ENCODE measurements around the gene ARRDC1.
"Not testable (repeated sequence)": the region's sequence is repeated elsewhere in the genome, so short reads cannot be mapped to it uniquely, and the experiment has no call there.

The ARRDC1 gene

DNA sequence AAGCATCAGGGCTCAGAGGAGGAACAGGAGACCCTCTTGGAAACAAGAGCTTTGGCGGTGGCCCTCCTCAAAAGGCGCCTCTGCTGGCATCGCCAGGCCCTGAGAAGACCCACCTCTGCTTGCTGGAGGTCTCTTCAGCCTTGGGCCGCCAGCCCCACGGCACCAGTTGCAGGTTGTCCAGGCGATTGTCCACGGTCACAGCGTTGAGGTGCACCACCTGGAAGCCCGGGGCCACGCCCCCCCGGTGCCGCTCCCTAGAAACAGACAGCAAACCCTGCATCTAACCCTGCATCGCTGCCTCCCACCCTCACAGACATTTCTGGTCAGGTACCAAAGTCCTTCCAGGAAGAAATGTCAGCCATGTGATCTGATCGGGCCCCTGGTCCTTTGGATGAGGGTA lies 18.6 kb upstream of the ARRDC1 start:
- DNase-seq: no peak

- no peak for DNase-seq
These were observed 17.2 kb upstream of the ARRDC1 start for GRCh38 chr9:137588311-137588710.

DNA sequence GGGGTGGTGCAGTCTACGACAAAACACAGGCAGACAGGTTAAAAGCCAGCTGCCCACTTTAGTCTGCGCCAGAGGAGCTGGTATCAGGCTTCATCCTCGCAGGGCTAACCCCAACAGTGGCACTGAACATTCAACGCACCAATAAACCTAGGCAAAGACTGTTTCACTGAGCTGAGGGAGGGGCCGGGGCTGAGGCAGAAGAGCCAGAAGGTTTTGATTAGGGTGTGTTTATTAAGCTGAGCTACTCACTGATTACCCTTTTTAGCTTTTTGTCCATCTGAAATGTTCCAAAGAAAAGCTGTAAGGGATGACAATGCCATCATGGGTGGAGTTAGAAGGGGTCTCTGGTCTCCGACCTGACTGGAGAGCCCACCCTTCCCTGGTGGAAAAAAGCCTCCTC lies 16.6 kb upstream of the ARRDC1 start:
- DNase-seq: no peak

GRCh38 chr9:137589441-137590122 lies 15.9 kb upstream of the ARRDC1 start:
- DNase-seq: no peak

GRCh38 chr9:137590123-137590468 lies 15.4 kb upstream of the ARRDC1 start:
- no peak for DNase-seq

GRCh38 chr9:137590469-137591383 lies 14.8 kb upstream of the ARRDC1 start, which contains the start of gene ZMYND19:
Gene ZMYND19, minus strand, starts transcription at chr9:137590512. Its CDS starts 249 bp downstream, at chr9:137590263.
- peak; percentile 88 for DNase-seq

- DNase-seq: no peak
These were observed 12.7 kb upstream of the ARRDC1 start for GRCh38 chr9:137592767-137593166.

GRCh38 chr9:137593176-137593575 lies 12.3 kb upstream of the ARRDC1 start:
- no peak for DNase-seq

DNA sequence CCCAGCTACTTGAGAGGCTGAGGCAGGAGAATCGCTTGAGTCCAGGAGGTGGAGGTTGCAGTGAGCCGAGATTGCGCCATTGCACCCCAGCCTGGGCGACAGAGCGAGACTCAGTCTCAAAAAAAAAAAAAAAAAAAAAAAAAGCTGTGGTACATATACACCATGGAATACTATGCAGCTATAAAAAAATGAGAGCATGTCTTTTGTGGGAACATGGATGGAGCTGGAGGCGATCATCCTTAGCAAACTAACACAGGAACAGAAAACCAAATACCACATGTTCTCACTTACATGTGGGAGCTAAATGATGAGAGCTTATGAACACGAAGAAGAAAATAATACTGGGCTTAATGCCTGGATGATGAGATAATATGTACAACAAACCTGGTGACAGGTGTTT lies 8.9 kb upstream of the ARRDC1 start:
- DNase-seq: not testable (repeated sequence)

DNA sequence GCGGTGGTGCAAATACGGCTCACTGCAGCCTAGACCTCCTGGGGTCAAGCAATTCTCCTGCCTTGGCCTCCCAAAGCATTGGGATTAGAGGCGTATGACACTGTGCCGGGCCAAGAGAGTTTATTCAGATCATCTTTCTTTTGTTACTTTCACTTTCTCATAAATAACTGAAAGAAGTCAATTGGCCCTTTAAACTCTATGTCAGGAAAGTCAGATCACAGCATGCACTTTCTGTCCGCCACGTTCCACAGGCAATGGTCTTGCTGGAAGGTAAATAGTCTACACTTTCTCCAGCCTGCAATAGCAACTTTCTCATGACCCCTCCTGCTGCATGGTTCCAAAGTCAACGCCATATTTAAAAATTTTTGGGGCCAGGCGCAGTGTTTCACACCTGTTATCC lies 6.5 kb upstream of the ARRDC1 start:
- DNase-seq: no peak

- no peak for DNase-seq
These were observed 2.8 kb upstream of the ARRDC1 start for GRCh38 chr9:137602661-137603060.

DNA sequence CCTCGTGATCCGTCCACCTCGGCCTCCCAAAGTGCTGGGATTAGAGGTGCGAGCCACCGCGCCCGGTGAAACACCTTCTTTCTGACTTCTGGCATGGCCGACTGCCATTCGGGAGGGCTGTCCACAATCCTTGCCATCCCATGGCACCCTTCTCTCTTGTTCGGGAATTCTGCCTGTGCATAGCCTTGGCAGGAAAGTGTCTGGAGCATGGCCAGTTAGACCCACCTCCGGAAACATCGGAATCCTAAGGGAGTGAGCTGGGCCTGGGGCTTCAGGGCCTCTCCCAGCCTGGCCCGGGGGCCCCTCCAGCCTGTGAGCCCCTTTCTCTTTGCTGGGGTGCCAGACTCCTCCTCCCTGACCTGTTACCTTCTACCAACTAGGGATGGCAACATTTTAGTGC lies 1.6 kb upstream of the ARRDC1 start:
- no peak for DNase-seq

DNA sequence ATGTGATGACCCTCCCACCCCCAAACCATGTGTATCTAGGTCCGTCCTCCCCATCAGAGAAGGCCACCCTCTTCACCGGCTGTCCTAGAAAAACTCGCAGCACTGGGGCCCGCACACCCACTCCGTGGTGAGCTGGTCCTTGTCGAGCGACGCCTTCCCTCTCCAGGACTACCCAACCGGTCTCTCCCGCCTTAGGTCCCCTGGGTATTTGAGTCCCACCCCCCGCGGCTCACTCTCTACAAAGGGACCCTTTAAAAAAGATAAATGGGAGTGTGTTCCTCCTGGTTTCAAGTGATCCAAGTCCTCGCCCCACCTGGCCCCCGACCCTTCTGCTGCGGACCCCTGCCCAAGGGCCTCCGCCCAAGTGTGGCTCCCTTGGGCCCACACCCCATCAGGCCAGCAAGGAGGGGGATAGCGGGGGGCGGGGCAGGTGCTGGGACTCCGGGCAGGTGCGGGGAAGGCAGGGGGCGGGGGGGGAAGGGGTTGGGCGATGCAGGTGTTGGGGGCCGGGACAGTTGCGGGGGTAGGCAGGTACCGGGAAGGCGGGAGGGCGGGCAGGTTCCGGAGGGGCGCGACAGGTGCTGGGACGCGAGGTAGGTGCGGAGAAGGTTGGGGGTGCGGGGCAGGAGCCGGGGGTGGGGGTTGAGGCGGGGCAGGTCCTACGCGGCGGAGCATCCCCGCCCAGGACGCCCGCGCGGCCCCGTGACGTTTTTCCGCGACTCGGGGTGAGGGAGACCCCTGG lies 970 bp upstream of the ARRDC1 start:
- no peak for DNase-seq

DNA sequence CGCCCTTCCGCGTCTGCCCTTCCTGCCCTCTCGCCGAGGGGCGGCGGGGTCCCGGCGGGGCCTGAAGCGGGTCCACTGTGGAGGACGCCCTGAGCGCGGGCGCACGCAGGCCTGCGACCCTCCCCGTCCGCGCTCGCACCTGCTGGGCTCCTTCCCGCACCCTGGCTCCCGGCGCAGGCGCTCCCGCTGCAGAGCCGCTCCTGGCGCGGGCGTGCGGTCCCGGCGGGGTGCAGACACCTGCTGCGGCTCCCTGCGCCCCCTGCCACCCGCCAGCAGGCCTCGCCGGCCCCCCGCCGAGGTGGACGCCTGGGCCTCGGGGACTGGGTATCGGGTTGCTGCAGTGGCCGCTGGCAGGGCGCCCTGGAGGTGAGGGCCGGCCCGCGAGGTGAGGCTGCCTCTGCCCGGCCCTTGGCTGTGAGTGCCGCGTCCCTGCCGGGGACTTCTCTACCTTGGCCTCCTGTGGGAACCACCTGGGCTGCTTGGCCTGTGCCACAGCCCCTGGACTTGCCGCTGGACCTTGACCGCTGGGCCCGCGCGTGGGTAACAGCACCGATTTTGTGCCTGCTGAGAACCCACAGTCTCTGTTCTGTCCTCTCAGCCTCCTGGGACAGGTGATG lies 627 bp downstream of the ARRDC1 start:
- DNase-seq: no peak

DNA sequence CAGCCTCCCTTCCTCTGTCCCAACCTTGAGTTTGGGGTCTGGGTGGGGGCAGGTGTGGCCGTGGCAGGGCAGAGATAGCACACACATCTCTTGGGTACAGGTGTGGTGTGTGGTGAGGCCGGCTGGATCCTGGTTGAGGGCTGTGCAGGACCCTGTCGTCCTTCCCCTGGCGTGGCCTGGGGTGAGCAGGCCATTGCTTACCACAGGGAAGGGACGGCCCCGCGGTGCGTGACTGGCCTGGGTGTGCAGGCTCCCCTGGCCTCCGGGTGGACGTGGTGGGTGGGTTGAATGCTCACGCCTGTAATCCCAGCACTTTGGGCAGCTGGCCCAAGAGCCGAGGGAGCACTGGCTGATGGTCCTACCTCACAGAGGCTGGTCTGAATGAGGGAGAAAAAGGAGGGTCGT lies 1.2 kb downstream of the ARRDC1 start:
- no peak for DNase-seq

- DNase-seq: no peak
These were observed 1.8 kb downstream of the ARRDC1 start for GRCh38 chr9:137607141-137607857.

DNA sequence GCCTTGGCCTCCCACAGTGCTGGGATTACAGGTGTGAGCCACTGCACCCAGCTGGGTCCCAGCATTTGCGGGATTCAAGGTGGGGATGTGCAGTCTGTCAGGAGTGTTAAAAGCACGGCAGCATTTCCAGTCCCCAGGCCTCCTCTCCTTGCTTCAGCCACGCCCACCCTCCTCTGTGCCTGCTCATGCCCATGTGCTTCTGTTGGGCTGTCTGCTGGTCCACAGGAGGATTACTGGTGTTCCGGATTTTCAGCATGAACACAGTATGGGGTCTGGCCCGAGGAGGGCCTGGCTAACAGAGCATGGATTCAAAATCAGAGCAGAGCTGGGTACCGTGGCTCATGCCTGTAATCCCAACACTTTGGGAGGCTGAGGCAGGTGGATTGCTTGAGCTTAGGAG lies 5.5 kb downstream of the ARRDC1 start:
- DNase-seq: no peak

- no peak for DNase-seq
These were observed 6.4 kb downstream of the ARRDC1 start for GRCh38 chr9:137611623-137612609.

DNA sequence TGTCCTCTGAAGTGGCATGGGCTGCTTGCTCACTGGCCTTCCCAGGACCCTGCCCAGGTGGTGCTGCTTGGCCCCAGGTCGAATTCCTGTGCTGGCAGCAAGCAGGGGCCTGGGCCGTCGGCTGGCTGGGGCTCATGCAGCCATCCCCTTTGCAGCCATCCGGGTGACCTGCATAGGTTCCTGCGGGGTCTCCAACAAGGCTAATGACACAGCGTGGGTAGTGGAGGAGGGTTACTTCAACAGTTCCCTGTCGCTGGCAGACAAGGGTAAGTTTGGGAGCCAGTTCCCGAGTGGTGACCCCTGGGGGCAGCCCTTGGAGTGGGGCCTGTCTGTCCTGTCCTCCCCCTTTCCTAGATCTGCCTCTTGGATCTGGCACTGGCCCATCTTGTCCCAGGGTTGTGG lies 7.3 kb downstream of the ARRDC1 start:
- DNase-seq: no peak

DNA sequence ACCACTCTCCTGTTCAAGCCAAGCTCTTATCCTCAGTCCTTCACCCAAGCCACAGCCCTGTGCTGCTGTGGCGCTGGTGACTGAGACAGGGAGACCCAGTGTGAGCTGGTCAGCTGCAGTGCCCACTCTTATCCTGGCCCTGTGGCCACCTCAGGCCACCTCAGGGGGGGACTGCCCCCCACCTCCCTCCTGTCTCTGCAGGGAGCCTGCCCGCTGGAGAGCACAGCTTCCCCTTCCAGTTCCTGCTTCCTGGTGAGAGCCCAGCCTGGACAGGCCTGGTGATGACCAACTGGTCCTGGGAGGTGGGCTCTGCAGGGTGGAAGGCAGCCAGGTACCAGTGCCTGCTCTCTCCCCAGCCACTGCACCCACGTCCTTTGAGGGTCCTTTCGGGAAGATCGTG lies 7.8 kb downstream of the ARRDC1 start:
- DNase-seq: no peak

Data from KG1 (cell line).